GM12878 (cell line): ENCODE results near the gene SLC12A3. TPM values are rescaled to one million over a fixed set of nuclear protein-coding genes. Genes with fewer than 3 reads are reported as not detected.

Experiments used
- ATF7 ChIP-seq: fragments of 450-650 bp; IDR thresholded peaks from 2 replicates; pipeline ENCODE4 v1.6.1; 2016; ENCODE audit warnings: low read depth, mild to moderate bottlenecking
- CBX3 ChIP-seq: fragments of 200-600 bp; sonication (generic); IDR thresholded peaks from 2 replicates; pipeline ENCODE4 v1.6.1; 2016; ENCODE audit warnings: low read depth, borderline replicate concordance
- EGR1 ChIP-seq, 2 experiments: IDR thresholded peaks; 1 replicate in 1 of 2; 2 replicates in 1 of 2; pipeline ENCODE4 v1.6.1; 2011 to 2012; ENCODE audit warnings: low read depth in 2 of 2, low read length in 2 of 2, borderline replicate concordance in 1 of 2, mild to moderate bottlenecking in 1 of 2, moderate library complexity in 1 of 2
- EZH2 ChIP-seq: IDR thresholded peaks from 2 replicates; pipeline ENCODE4 v1.6.1; 2012; ENCODE audit warnings: low read depth, mild to moderate bottlenecking, control low read depth, inconsistent platforms, low read length, borderline replicate concordance; ENCODE audit not compliant: control insufficient read depth
- FOXM1 ChIP-seq: IDR thresholded peaks from 2 replicates; pipeline ENCODE4 v1.6.1; 2012; ENCODE audit warnings: low read depth, mild to moderate bottlenecking, inconsistent platforms, low read length, moderate library complexity
- GABPA ChIP-seq: IDR thresholded peaks from 2 replicates; pipeline ENCODE4 v1.6.1; 2014; ENCODE audit warnings: antibody characterized with exemption, low read depth, mild to moderate bottlenecking, inconsistent platforms
- GATAD2B ChIP-seq: fragments of 450-650 bp; conservative IDR thresholded peaks from 2 replicates; pipeline ENCODE4 v1.6.1; 2017; ENCODE audit warnings: low read depth, mild to moderate bottlenecking, moderate library complexity
- HDGF ChIP-seq: fragments of 450-650 bp; IDR thresholded peaks from 2 replicates; pipeline ENCODE4 v1.6.1; 2016; ENCODE audit warnings: antibody characterized with exemption
- IKZF2 ChIP-seq, 2 experiments: fragments of 450-650 bp; IDR thresholded peaks; 2 replicates each; pipeline ENCODE4 v1.6.1; 2017; ENCODE audit warnings: mild to moderate bottlenecking in 2 of 2, moderate library complexity in 2 of 2
- JUND ChIP-seq: IDR thresholded peaks from 2 replicates; pipeline ENCODE4 v1.6.1; 2012; ENCODE audit warnings: low read depth, mild to moderate bottlenecking, low read length, improper control_type of control experiment, moderate library complexity
- KDM1A ChIP-seq: fragments of 200-600 bp; sonication (generic); IDR thresholded peaks from 2 replicates; pipeline ENCODE4 v1.6.1; 2016; ENCODE audit warnings: borderline replicate concordance
- MTA3 ChIP-seq: IDR thresholded peaks from 2 replicates; pipeline ENCODE4 v1.6.1; 2012; ENCODE audit warnings: low read length, inconsistent platforms, borderline replicate concordance
- NRF1 ChIP-seq: conservative IDR thresholded peaks from 2 replicates; pipeline ENCODE4 v1.6.1; 2011; ENCODE audit warnings: mild to moderate bottlenecking, low read depth, low read length, improper control_type of control experiment
- POLR2A ChIP-seq: IDR thresholded peaks from 2 replicates; pipeline ENCODE4 v1.6.1; 2011; ENCODE audit warnings: low read depth, mild to moderate bottlenecking, low read length
- RUNX3 ChIP-seq: IDR thresholded peaks from 2 replicates; pipeline ENCODE4 v1.6.1; 2012; ENCODE audit warnings: low read length, inconsistent platforms
- SMARCA5 ChIP-seq: fragments of 450-650 bp; IDR thresholded peaks from 2 replicates; pipeline ENCODE4 v1.6.1; 2017; ENCODE audit warnings: mild to moderate bottlenecking
- STAT1 ChIP-seq: fragments of 450-650 bp; conservative IDR thresholded peaks from 2 replicates; pipeline ENCODE4 v1.6.1; 2014; ENCODE audit warnings: antibody characterized with exemption, mild to moderate bottlenecking
- SUPT20H ChIP-seq: IDR thresholded peaks from 2 replicates; pipeline ENCODE4 v1.6.1; 2011; ENCODE audit warnings: low read depth, mild to moderate bottlenecking, low read length, moderate library complexity, borderline replicate concordance; ENCODE audit not compliant: control insufficient read depth
- SUZ12 ChIP-seq: fragments of 200-600 bp; sonication (generic); IDR thresholded peaks from one replicate; pipeline ENCODE4 v1.6.1; 2018; ENCODE audit warnings: antibody characterized with exemption, mild to moderate bottlenecking; ENCODE audit not compliant: unreplicated experiment
- TCF12 ChIP-seq: IDR thresholded peaks from 2 replicates; pipeline ENCODE4 v1.6.1; 2011; ENCODE audit warnings: low read depth, mild to moderate bottlenecking, low read length
- TCF3 ChIP-seq: IDR thresholded peaks from 2 replicates; pipeline ENCODE4 v1.6.1; 2012; ENCODE audit warnings: low read depth, mild to moderate bottlenecking, low read length, borderline replicate concordance; ENCODE audit not compliant: insufficient read depth
- YBX1 ChIP-seq: fragments of 450-650 bp; IDR thresholded peaks from 2 replicates; pipeline ENCODE4 v1.6.1; 2016; ENCODE audit warnings: antibody characterized with exemption
- ZSCAN29 ChIP-seq: fragments of 450-650 bp; IDR thresholded peaks from 2 replicates; pipeline ENCODE4 v1.6.1; 2017; ENCODE audit warnings: mild to moderate bottlenecking, moderate library complexity
- ZZZ3 ChIP-seq: IDR thresholded peaks from 2 replicates; pipeline ENCODE4 v1.6.1; 2011; ENCODE audit warnings: low read depth; ENCODE audit not compliant: control insufficient read depth, insufficient read length
- polyA plus RNA-seq, 11 experiments: library from polyadenylated mRNA; depleted of rRNA in 4 of 11; unstranded in 6 of 11; stranded (reverse) in 5 of 11; fragments of >200 nt; fragmentation: Nextera tagmentation in 4 of 11; fragmentation: Illumina TruSeq in 1 of 11; extraction: Ambion mirVana in 4 of 11; extraction: Trizol in 1 of 11; gene quantifications; 1 replicate in 1 of 11; 2 replicates in 10 of 11; pipeline versions ENCODE4 v1.2.1 to v1.2.3, GENCODE V29; 2011 to 2016; ENCODE audit warnings: inconsistent platforms in 2 of 11, missing spikeins in 2 of 11, low read depth in 1 of 11
- total RNA-seq, 4 experiments: library from RNA; depleted of rRNA in 3 of 4; stranded (reverse); fragments of >200 nt in 3 of 4; fragmentation: Illumina TruSeq in 1 of 4; extraction: Trizol in 1 of 4; gene quantifications; 2 replicates each; pipeline versions ENCODE4 v1.2.1 to v1.2.3, GENCODE V29; 2013 to 2021
- TF ChIP-seq, protein P1 (sequence below): IDR thresholded peaks from 2 replicates; pipeline ENCODE4 v1.6.1; 2011; ENCODE audit warnings: low read depth, low read length, improper control_type of control experiment, borderline replicate concordance
- TF ChIP-seq, protein P2 (sequence below): fragments of 450-650 bp; formaldehyde crosslinking; IDR thresholded peaks from 2 replicates; pipeline ENCODE4 v1.5.0; 2022; ENCODE audit warnings: mild to moderate bottlenecking, missing genetic modification characterization
- TF ChIP-seq, protein P3 (sequence below), 3 experiments: IDR thresholded peaks in 2 of 3; conservative IDR thresholded peaks in 1 of 3; 2 replicates each; pipeline ENCODE4 v1.5.1; 2011; ENCODE audit warnings: low read depth in 3 of 3, low read length in 3 of 3, mild to moderate bottlenecking in 3 of 3, control low read depth in 2 of 3, moderate library complexity in 2 of 3, inconsistent platforms in 1 of 3, mixed read lengths in 1 of 3; ENCODE audit not compliant: control insufficient read depth in 2 of 3, insufficient read depth in 1 of 3; ENCODE audit errors: extremely low read depth in 1 of 3

Gene SLC12A3
- total and polyA plus RNA-seq, 10 of the 15 experiments (the other 5 are each of a cell fraction or from before 2014, with no cell fraction given) = 0.05 to 6.3 (median 3.1) TPM

DNA sequence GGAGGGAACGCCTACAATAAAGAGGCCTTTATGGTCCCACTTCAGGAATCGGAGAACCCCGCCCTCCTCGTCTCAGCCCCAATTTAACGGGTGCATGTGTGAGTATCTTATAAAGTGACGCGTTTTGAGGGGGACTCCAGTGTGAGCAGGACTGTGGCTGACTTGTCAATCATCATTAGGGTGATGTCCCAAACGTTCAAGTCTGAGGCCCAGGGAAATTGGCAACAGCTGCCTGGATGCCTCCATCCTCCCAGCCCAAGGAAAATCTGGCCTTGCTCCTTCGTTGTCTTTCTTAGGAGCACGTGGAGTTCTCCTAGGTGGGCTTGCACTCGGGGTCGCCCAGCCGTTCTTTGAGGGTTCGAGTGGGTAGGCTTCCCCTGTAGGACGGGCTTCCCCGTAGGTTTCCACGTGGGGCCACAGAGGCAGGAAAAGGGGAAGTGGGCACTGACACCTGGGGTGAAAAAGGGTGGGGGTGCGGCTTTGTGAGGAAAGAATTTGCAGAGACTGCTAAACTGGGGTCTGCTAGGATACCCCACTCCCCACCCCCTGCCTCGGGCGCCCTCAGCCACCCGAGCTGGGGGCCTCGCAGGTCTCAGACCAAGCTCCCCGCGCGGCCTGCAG, 66.4 kb downstream of the SLC12A3 start (continued):
- peak; percentile 95; the same call in 1 of the 2 replicates for TF ChIP-seq TCF3
- 0 out of 3 replicates have a peak, but pooled peaks of 1 of the 2 experiments have one; percentile 5 for TF ChIP-seq EGR1 (IDR thresholded peaks at IDR 0.05; ENCODE audit: borderline replicate concordance in 1 of 2, low read depth in 2 of 2, low read length in 2 of 2)
- TF ChIP-seq FOXM1 = peak; percentile 81
- no peak for TF ChIP-seq CBX3
- no peak for TF ChIP-seq HDGF
- TF ChIP-seq EZH2 = no peak
- TF ChIP-seq YBX1 = no peak
- no peak for TF ChIP-seq SUZ12
- TF ChIP-seq JUND = no peak
- no peak for TF ChIP-seq ZZZ3
- no peak for TF ChIP-seq NRF1
- TF ChIP-seq, protein P1, sequence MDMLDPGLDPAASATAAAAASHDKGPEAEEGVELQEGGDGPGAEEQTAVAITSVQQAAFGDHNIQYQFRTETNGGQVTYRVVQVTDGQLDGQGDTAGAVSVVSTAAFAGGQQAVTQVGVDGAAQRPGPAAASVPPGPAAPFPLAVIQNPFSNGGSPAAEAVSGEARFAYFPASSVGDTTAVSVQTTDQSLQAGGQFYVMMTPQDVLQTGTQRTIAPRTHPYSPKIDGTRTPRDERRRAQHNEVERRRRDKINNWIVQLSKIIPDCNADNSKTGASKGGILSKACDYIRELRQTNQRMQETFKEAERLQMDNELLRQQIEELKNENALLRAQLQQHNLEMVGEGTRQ = no peak
- TF ChIP-seq IKZF2 (IDR thresholded peaks at IDR 0.05) = peak; percentile 95
- peak; percentile 81; the same call in 1 of the 2 replicates for TF ChIP-seq ATF7
- TF ChIP-seq, protein P2, sequence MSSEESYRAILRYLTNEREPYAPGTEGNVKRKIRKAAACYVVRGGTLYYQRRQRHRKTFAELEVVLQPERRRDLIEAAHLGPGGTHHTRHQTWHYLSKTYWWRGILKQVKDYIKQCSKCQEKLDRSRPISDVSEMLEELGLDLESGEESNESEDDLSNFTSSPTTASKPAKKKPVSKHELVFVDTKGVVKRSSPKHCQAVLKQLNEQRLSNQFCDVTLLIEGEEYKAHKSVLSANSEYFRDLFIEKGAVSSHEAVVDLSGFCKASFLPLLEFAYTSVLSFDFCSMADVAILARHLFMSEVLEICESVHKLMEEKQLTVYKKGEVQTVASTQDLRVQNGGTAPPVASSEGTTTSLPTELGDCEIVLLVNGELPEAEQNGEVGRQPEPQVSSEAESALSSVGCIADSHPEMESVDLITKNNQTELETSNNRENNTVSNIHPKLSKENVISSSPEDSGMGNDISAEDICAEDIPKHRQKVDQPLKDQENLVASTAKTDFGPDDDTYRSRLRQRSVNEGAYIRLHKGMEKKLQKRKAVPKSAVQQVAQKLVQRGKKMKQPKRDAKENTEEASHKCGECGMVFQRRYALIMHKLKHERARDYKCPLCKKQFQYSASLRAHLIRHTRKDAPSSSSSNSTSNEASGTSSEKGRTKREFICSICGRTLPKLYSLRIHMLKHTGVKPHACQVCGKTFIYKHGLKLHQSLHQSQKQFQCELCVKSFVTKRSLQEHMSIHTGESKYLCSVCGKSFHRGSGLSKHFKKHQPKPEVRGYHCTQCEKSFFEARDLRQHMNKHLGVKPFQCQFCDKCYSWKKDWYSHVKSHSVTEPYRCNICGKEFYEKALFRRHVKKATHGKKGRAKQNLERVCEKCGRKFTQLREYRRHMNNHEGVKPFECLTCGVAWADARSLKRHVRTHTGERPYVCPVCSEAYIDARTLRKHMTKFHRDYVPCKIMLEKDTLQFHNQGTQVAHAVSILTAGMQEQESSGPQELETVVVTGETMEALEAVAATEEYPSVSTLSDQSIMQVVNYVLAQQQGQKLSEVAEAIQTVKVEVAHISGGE (CRISPR knock-in tag) = no peak
- TF ChIP-seq SUPT20H = no peak
- peak; percentile 88 for TF ChIP-seq RUNX3
- TF ChIP-seq ZSCAN29 = no peak
- peak; percentile 96 for TF ChIP-seq TCF12
- TF ChIP-seq KDM1A = no peak
- TF ChIP-seq, protein P3, sequence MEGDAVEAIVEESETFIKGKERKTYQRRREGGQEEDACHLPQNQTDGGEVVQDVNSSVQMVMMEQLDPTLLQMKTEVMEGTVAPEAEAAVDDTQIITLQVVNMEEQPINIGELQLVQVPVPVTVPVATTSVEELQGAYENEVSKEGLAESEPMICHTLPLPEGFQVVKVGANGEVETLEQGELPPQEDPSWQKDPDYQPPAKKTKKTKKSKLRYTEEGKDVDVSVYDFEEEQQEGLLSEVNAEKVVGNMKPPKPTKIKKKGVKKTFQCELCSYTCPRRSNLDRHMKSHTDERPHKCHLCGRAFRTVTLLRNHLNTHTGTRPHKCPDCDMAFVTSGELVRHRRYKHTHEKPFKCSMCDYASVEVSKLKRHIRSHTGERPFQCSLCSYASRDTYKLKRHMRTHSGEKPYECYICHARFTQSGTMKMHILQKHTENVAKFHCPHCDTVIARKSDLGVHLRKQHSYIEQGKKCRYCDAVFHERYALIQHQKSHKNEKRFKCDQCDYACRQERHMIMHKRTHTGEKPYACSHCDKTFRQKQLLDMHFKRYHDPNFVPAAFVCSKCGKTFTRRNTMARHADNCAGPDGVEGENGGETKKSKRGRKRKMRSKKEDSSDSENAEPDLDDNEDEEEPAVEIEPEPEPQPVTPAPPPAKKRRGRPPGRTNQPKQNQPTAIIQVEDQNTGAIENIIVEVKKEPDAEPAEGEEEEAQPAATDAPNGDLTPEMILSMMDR (IDR thresholded peaks at IDR 0.05 in 2 of 3, conservative IDR thresholded peaks at IDR 0.05 in 1 of 3; ENCODE audit: control insufficient read depth in 2 of 3, extremely low read depth in 1 of 3, insufficient read depth in 1 of 3, low read depth in 3 of 3, low read length in 3 of 3) = no peak
- no peak for TF ChIP-seq POLR2A
- TF ChIP-seq GABPA = no peak
- peak; percentile 89 for TF ChIP-seq GATAD2B
- 0 out of 2 replicates have a peak, but pooled peaks have one; percentile 61 for TF ChIP-seq MTA3
- TF ChIP-seq SMARCA5 = no peak
- no peak for TF ChIP-seq STAT1
